Heart right ventricle (tissue), 16 donors: ENCODE data around the gene TMEM42. TPM values are rescaled to one million over a fixed set of nuclear protein-coding genes. Genes with fewer than 3 reads are reported as not detected.
"Not testable (repeated sequence)": the region's sequence is repeated elsewhere in the genome, so short reads cannot be mapped to it uniquely, and the experiment has no call there.

Experiments
- ATAC-seq, 8 donors: fragments of 200-7000 bp; cut with Tn5 transposase; one replicate each; pipeline ENCODE4 v1.9.1; 2020; ENCODE audit warnings: mild to moderate bottlenecking in 8 of 8, moderate library complexity in 8 of 8, moderate number of reproducible peaks in 1 of 8
- DNase-seq, 2 donors: peaks; one replicate each; pipeline ENCODE4 v3.0.0-alpha.2; 2020
- H3K27ac ChIP-seq, 10 donors: fragments of 200-600 bp; sonication (generic) in 2 of 10; one replicate each; pipeline versions ENCODE4 v1.5.0 to v1.8.0; 2020 to 2022; ENCODE audit warnings: mild to moderate bottlenecking in 3 of 10
- H3K27me3 ChIP-seq, 7 donors: fragments of 200-600 bp; one replicate each; pipeline ENCODE4 v1.8.0; 2021 to 2022; ENCODE audit warnings: mild to moderate bottlenecking in 2 of 7
- H3K36me3 ChIP-seq, 9 donors: fragments of 200-600 bp; sonication (generic) in 1 of 9; one replicate each; pipeline versions ENCODE4 v1.5.0 to v1.8.0; 2020 to 2022; ENCODE audit warnings: mild to moderate bottlenecking in 2 of 9
- H3K4me1 ChIP-seq, 9 donors: fragments of 200-600 bp; sonication (generic) in 1 of 9; one replicate each; pipeline versions ENCODE4 v1.5.0 to v1.8.0; 2020 to 2022; ENCODE audit warnings: mild to moderate bottlenecking in 4 of 9
- H3K4me3 ChIP-seq, 10 donors: fragments of 200-600 bp; sonication (generic) in 2 of 10; one replicate each; pipeline versions ENCODE4 v1.5.0 to v1.8.0; 2020 to 2022; ENCODE audit warnings: mild to moderate bottlenecking in 7 of 10, moderate library complexity in 2 of 10
- H3K9me3 ChIP-seq, 11 donors: fragments of 200-600 bp in 10 of 11; sonication (generic) in 2 of 11; one replicate each; pipeline versions ENCODE4 v1.5.0 to v1.8.0; 2013 to 2022; ENCODE audit warnings: mild to moderate bottlenecking in 2 of 11, control low read depth in 1 of 11, moderate library complexity in 1 of 11
- CTCF ChIP-seq, 9 donors: fragments of 200-600 bp; sonication (generic) in 2 of 9; IDR thresholded peaks; one replicate each; pipeline versions ENCODE4 v1.5.0 to v1.8.0; 2021 to 2022; ENCODE audit warnings: antibody characterized with exemption in 9 of 9, mild to moderate bottlenecking in 5 of 9, moderate library complexity in 1 of 9
- WGBS, 2 donors: extraction: QIAGEN DNeasy Blood & Tissue Kit; methylation state at CpG; one replicate each; pipeline ENCODE4 v1.1.7; 2013; ENCODE audit warnings: inconsistent platforms in 1 of 2; 5-methylcytosine and 5-hydroxymethylcytosine counted together
- intact Hi-C, 10 donors: fragments of 100-400 bp; cut with DNase I; formaldehyde crosslinking; loops; one replicate each; pipeline versions ENCODE4 v1.11.1 to v1.14.2; 2022
- polyA plus RNA-seq, 2 donors: library from polyadenylated mRNA; stranded (reverse); fragments of 200-250 nt; gene quantifications; one replicate each; pipeline ENCODE4 v1.2.3, GENCODE V29; 2013
- total RNA-seq, 10 donors: library from RNA; stranded (reverse); fragmentation: NEBNext Ultra II Directional in 3 of 10; extraction: Animal tissue kit (Norgen Biotek cat#: 25700) in 3 of 10; gene quantifications; one replicate each; pipeline versions ENCODE4 v1.2.1 to v1.2.4, GENCODE V29; 2021 to 2023
- donor health status: Arrhythmogenic right ventricular cardiomyopathy.
- donor health status: ischemic (EF 13 %, LVEDD 7.1; RV severe dilation, severe dysfunction).
- donor health status: healthy with polysubstance abuse.
- donor health status: DM: no; HTN: yes; CAD: no.
- donor health status: DM: no; HTN: no; CAD: no.
- donor health status: ischemic (EF 25% LVEDD 6.9; RV normal size, moderate dysfunction).
- donor health status: ischemic (EF 25% LVEDD 5.7; RV mildly dilated, moderate dysfunction).
- donor health status: healthy.
- donor health status: DM: yes; HTN: yes; CAD: no.
- donor health status: Ischemic cardiomyopathy.
- donor health status: ischemic (EF 35%, LVEDD 5.7; RV mildly dilated, moderate dysfunction).
- donor health status: nonischemic (EF 11% LVEDD 7.7; RV severe dilation, severe dysfunction).
- donor health status: DM: yes; HTN: yes; CAD: no.
- donor health status: PGD.
- donor health status: ischemic (EF 29% LVEDD 5.4; RV normal size, mild dysfunction).
- donor health status: nonischemic (EF 23%, LVEDD 6.1; RV moderate dilation, normal function).

Gene TMEM42
- total and polyA plus RNA-seq, 12 donors: 8.4 to 18.7 (median 11.6) TPM

GRCh38 chr3:44848634-44849033, 13.1 kb upstream of the TMEM42 start:
- no peaks in the 10 kb centered on the region for H3K9me3 ChIP-seq
- intact Hi-C loops: no loop called here
- ATAC-seq (no peak), DNase-seq (no peak)
- H3K4me3 ChIP-seq: no peak overlapping the region
- no peaks in the 10 kb centered on the region for H3K27me3 ChIP-seq
- no peak for TF ChIP-seq CTCF (IDR thresholded peaks at IDR 0.05)
- H3K36me3 ChIP-seq: peaks cover 0 to 34% (median 0%) of the 10 kb centered on the region in 9 donors
- H3K4me1 ChIP-seq: peaks cover 0 to 36% (median 10%) of the 10 kb centered on the region in 9 donors
- WGBS, 2 donors: 41 to 70% methylated on average over 1 of the region's 1 CpG
- H3K27ac ChIP-seq: peak overlapping the region in 2 of 10 donors; percentile 45 to 47

- not testable (repeated sequence) for DNase-seq, ATAC-seq
- peaks cover 0 to 11% (median 0%) of the 10 kb centered on the region in 11 donors for H3K9me3 ChIP-seq
Observed at GRCh38 chr3:44856663-44857062, 5.0 kb upstream of the TMEM42 start.

GRCh38 chr3:44860117-44860516, 1.6 kb upstream of the TMEM42 start:
- no peak overlapping the region for H3K27ac ChIP-seq
- peaks cover 0 to 16% (median 11%) of the 10 kb centered on the region in 9 donors for H3K4me1 ChIP-seq
- ATAC-seq (no peak), DNase-seq (no peak)
- no peak for TF ChIP-seq CTCF (IDR thresholded peaks at IDR 0.05)
- no peak overlapping the region for H3K4me3 ChIP-seq
- WGBS, 2 donors: 95% methylated on average over 4 of the region's 4 CpGs
- H3K36me3 ChIP-seq: no peaks in the 10 kb centered on the region
- peaks cover 0 to 11% (median 0%) of the 10 kb centered on the region in 11 donors for H3K9me3 ChIP-seq
- H3K27me3 ChIP-seq: no peaks in the 10 kb centered on the region
- intact Hi-C loops: loop anchor here in 5 of 10 donors (5.0 to 10.0 kb wide), 3 partner anchors 95 to 135 kb away; partner anchors contain the start of genes KIAA1143 (in 4 of the 5), KIF15 (in 4 of the 5) and ZNF501 (in 1 of the 5)

More at GRCh38 chr3:44856663-44857062, 5.0 kb upstream of the TMEM42 start:
- H3K4me1 ChIP-seq, H3K27me3 ChIP-seq, H3K27ac ChIP-seq, intact Hi-C loops, H3K4me3 ChIP-seq: not testable (repeated sequence)
- WGBS, 2 donors: 96 to 98% methylated on average over 6 of the region's 6 CpGs
- H3K36me3 ChIP-seq: peaks cover 0 to 18% (median 0%) of the 10 kb centered on the region in 9 donors

GRCh38 chr3:44862226-44862637, 520 bp downstream of the TMEM42 start:
- no peak for TF ChIP-seq CTCF (IDR thresholded peaks at IDR 0.05)
- 0 to 2% methylated on average over 24 to 25 of the region's 25 CpGs for WGBS, 2 donors
- H3K4me1 ChIP-seq: peaks cover 0 to 16% (median 11%) of the 10 kb centered on the region in 9 donors
- H3K27ac ChIP-seq: peak overlapping the region; percentile 61 to 97 (median 94)
- H3K4me3 ChIP-seq: peak overlapping the region; percentile 30 to 84 (median 73)
- peak in 1 of 8 donors; percentile 7 for ATAC-seq
- H3K27me3 ChIP-seq: no peaks in the 10 kb centered on the region
- peaks cover 0 to 7% (median 0%) of the 10 kb centered on the region in 9 donors for H3K36me3 ChIP-seq
- peak in 1 of 2 donors; percentile 6 for DNase-seq
- peaks cover 0 to 2% (median 0%) of the 10 kb centered on the region in 11 donors for H3K9me3 ChIP-seq
- intact Hi-C loops: loop anchor here in 5 of 10 donors (1.0 to 10.0 kb wide), 4 partner anchors 97 to 137 kb away; partner anchors contain the start of genes KIAA1143 (in 5 of the 5), KIF15 (in 5 of the 5) and ZNF501 (in 1 of the 5)
